K562 (cell line): Measurements from ENCODE around the gene TGFA. TPM values are rescaled to one million over a fixed set of nuclear protein-coding genes. Genes with fewer than 3 reads are reported as not detected.

ENCODE experiments used
- ATAC-seq: fragments of 200-7000 bp; cut with Tn5 transposase; 3 replicates; pipeline ENCODE4 v1.9.1; 2020; ENCODE audit warnings: moderate library complexity
- BruUV-seq: library from RNA; stranded (reverse); fragments of 400-500 nt; replicated peaks from 2 replicates; lab custom pipeline; 2021; lab: Mats Ljungman, UMichigan
- CTCF ChIA-PET: fragments of 300-600 bp; formaldehyde crosslinking; extraction: SDS; loops from one replicate; lab custom pipeline; 2021; ENCODE audit warnings: low intra/inter-chr PET ratio; lab: Yijun Ruan, JAX
- POLR2A ChIA-PET: fragments of 300-600, 350-650 bp; sonication (Branson Sonifier 250); formaldehyde crosslinking; extraction: SDS; loops from one replicate; lab custom pipeline; 2021; ENCODE audit warnings: antibody characterized with exemption, inconsistent platforms; lab: Yijun Ruan, JAX
- DNase-seq, 4 experiments: peaks; one replicate each; pipeline versions ENCODE4 v3.0.0 to v3.0.0-alpha.2; 2011 to 2018; ENCODE audit warnings: low spot score in 3 of 4, mixed read lengths in 3 of 4; ENCODE audit errors: extremely low read depth in 1 of 4
- FAIRE-seq: peaks from 2 replicates; lab custom pipeline; 2011; peaks lifted over from hg19 to GRCh38; lab: Jason Lieb, UNC
- H2AFZ ChIP-seq: 2 replicates; pipeline ENCODE4 v1.6.0; 2011; ENCODE audit warnings: low read depth, low read length, control low read depth, inconsistent platforms
- H3K27ac ChIP-seq: fragments of 200-600 bp; 3 replicates; pipeline ENCODE4 v1.8.0; 2011; ENCODE audit warnings: low read depth, mild to moderate bottlenecking, control low read depth, inconsistent platforms, low read length, moderate library complexity, mixed read lengths; ENCODE audit errors: extremely low read depth
- H3K27me3 ChIP-seq, 2 experiments: fragments of 300-600 bp in 1 of 2; 2 replicates in 1 of 2; 3 replicates in 1 of 2; pipeline versions ENCODE4 v1.6.0 to v1.8.0; 2011; ENCODE audit warnings: inconsistent platforms in 2 of 2, low read length in 2 of 2, mild to moderate bottlenecking in 1 of 2, mixed read lengths in 1 of 2, moderate library complexity in 1 of 2; ENCODE audit not compliant: control insufficient read depth in 2 of 2, insufficient read depth in 2 of 2
- H3K36me3 ChIP-seq: fragments of 300-600 bp; 3 replicates; pipeline ENCODE4 v1.8.0; 2011; ENCODE audit warnings: mild to moderate bottlenecking, low read length, inconsistent platforms; ENCODE audit not compliant: control insufficient read depth, insufficient read depth
- H3K4me1 ChIP-seq, 2 experiments: fragments of 200-600 bp in 1 of 2; replicated peaks in 1 of 2; 2 replicates in 1 of 2; 3 replicates in 1 of 2; pipeline versions ENCODE4 v1.5.1 to v1.8.0; 2011; ENCODE audit warnings: inconsistent platforms in 2 of 2, low read length in 2 of 2, mild to moderate bottlenecking in 1 of 2, mixed read lengths in 1 of 2, moderate library complexity in 1 of 2; ENCODE audit not compliant: control insufficient read depth in 2 of 2, insufficient read depth in 2 of 2
- H3K4me2 ChIP-seq: 2 replicates; pipeline ENCODE4 v1.6.1; 2011; ENCODE audit warnings: low read length, control low read depth, inconsistent platforms, mixed read lengths; ENCODE audit not compliant: insufficient read depth
- H3K4me3 ChIP-seq: fragments of 200-600 bp; sonication (generic), shearing (Covaris generic); 2 replicates; pipeline ENCODE4 v1.5.1; 2016; ENCODE audit warnings: control low read depth, inconsistent platforms
- H3K79me2 ChIP-seq: fragments of 200-600 bp; 3 replicates; pipeline ENCODE4 v1.8.0; 2011; ENCODE audit warnings: low read length, inconsistent platforms; ENCODE audit not compliant: control insufficient read depth, insufficient read depth
- H3K9ac ChIP-seq, 2 experiments: 2 replicates each; pipeline versions ENCODE4 v1.6.0 to v1.6.1; 2011; ENCODE audit warnings: low read depth in 2 of 2, low read length in 2 of 2, control low read depth in 1 of 2, inconsistent platforms in 1 of 2, mild to moderate bottlenecking in 1 of 2, mixed read lengths in 1 of 2; ENCODE audit not compliant: insufficient read depth in 1 of 2
- H3K9me1 ChIP-seq: one replicate; pipeline ENCODE4 v1.6.0; 2011; ENCODE audit warnings: inconsistent platforms, mild to moderate bottlenecking, low read length, moderate library complexity; ENCODE audit not compliant: control insufficient read depth, insufficient read depth
- H3K9me3 ChIP-seq: replicated peaks from 2 replicates; pipeline ENCODE4 v1.5.1; 2011; ENCODE audit warnings: low read depth, low read length, inconsistent platforms; ENCODE audit not compliant: control insufficient read depth, insufficient read depth
- H4K20me1 ChIP-seq: replicated peaks from 2 replicates; pipeline ENCODE4 v1.6.1; 2011; ENCODE audit warnings: low read length, inconsistent platforms, mixed read lengths; ENCODE audit not compliant: control insufficient read depth, insufficient read depth
- CBX3 ChIP-seq, 2 experiments: IDR thresholded peaks; 1 replicate in 1 of 2; 2 replicates in 1 of 2; pipeline ENCODE4 v1.6.1; 2012; ENCODE audit warnings: inconsistent platforms in 2 of 2, low read length in 2 of 2, borderline replicate concordance in 1 of 2, control low read depth in 1 of 2
- FOS ChIP-seq: IDR thresholded peaks from 3 replicates; pipeline ENCODE4 v1.6.1; 2011; ENCODE audit not compliant: insufficient read length; ENCODE audit errors: extremely low read depth
- PHTF2 ChIP-seq: fragments of 250-450 bp; sonication (Bioruptor Pico); IDR thresholded peaks from 2 replicates; pipeline ENCODE4 v1.5.0; 2021; ENCODE audit warnings: mild to moderate bottlenecking
- POLR2B ChIP-seq: fragments of 450-650 bp; IDR thresholded peaks from 2 replicates; pipeline ENCODE4 v1.6.1; 2018; ENCODE audit warnings: low read depth; ENCODE audit not compliant: partially characterized antibody
- YY1 ChIP-seq, 3 experiments: IDR thresholded peaks; 2 replicates each; pipeline ENCODE4 v1.6.1; 2011; ENCODE audit warnings: low read length in 2 of 3, mild to moderate bottlenecking in 2 of 3, moderate library complexity in 2 of 3, borderline replicate concordance in 1 of 3, control low read depth in 1 of 3, low read depth in 1 of 3; ENCODE audit not compliant: insufficient read depth in 3 of 3, insufficient replicate concordance in 2 of 3, control insufficient read depth in 1 of 3, insufficient read length in 1 of 3; ENCODE audit errors: extremely low read depth in 1 of 3
- WGBS: fragments of 100-300 bp; shearing (Covaris generic); methylation state at CpG from one replicate; pipeline ENCODE4 v1.1.6; 2016; ENCODE audit warnings: low coverage, mixed read lengths; ENCODE audit not compliant: insufficient coverage; ENCODE audit errors: missing lambda C conversion rate; 5-methylcytosine and 5-hydroxymethylcytosine counted together
- in situ Hi-C: fragments of 300-500 bp; cut with MboI; formaldehyde crosslinking; loops from 4 replicates; pipeline ENCODE4 v1.15.0; 2018; ENCODE audit warnings: inconsistent platforms, mixed read lengths
- intact Hi-C: fragments of 100-400 bp; cut with micrococcal nuclease; formaldehyde crosslinking; loops from 2 replicates; pipeline ENCODE4 v1.14.2; 2022
- polyA plus RNA-seq, 8 experiments: library from polyadenylated mRNA; depleted of rRNA in 4 of 8; stranded (reverse) in 5 of 8; unstranded in 3 of 8; fragments of >200 nt; fragmentation: Nextera tagmentation in 2 of 8; fragmentation: Illumina TruSeq in 1 of 8; extraction: Ambion mirVana in 2 of 8; extraction: Trizol in 1 of 8; gene quantifications; 2 replicates each; pipeline versions ENCODE4 v1.2.1 to v1.2.3, GENCODE V29; 2011 to 2014; ENCODE audit warnings: inconsistent platforms in 1 of 8, missing spikeins in 1 of 8
- total RNA-seq, 7 experiments: library from RNA; depleted of rRNA in 6 of 7; stranded (reverse); fragments of >200 nt in 6 of 7; fragmentation: Illumina TruSeq in 2 of 7; extraction: Trizol in 2 of 7; gene quantifications; 2 replicates each; pipeline versions ENCODE4 v1.2.1 to v1.2.3, GENCODE V29; 2011 to 2021; ENCODE audit warnings: low replicate concordance in 1 of 7
- TF ChIP-seq, protein P1 (sequence below): fragments of 250-450 bp; sonication (Bioruptor Pico); IDR thresholded peaks from 2 replicates; pipeline ENCODE4 v1.8.0; 2022; ENCODE audit warnings: inconsistent platforms, mild to moderate bottlenecking, moderate library complexity, borderline replicate concordance
- TF ChIP-seq, protein P2 (sequence below): fragments of 450-650 bp; formaldehyde crosslinking; IDR thresholded peaks from 2 replicates; pipeline ENCODE4 v1.4.0; 2022; ENCODE audit warnings: missing genetic modification characterization
- TF ChIP-seq, protein P3 (sequence below): fragments of 450-650 bp; formaldehyde crosslinking; IDR thresholded peaks from 2 replicates; pipeline ENCODE4 v1.4.0; 2022; ENCODE audit warnings: missing genetic modification characterization
- TF ChIP-seq, protein P4 (sequence below): fragments of 450-650 bp; formaldehyde crosslinking; IDR thresholded peaks from 2 replicates; pipeline ENCODE4 v1.4.0; 2020; ENCODE audit warnings: mild to moderate bottlenecking

TGFA gene
- total and polyA plus RNA-seq, 9 of the 15 experiments (the other 6 are each of a cell fraction or from before 2014, with no cell fraction given): not detected

DNA sequence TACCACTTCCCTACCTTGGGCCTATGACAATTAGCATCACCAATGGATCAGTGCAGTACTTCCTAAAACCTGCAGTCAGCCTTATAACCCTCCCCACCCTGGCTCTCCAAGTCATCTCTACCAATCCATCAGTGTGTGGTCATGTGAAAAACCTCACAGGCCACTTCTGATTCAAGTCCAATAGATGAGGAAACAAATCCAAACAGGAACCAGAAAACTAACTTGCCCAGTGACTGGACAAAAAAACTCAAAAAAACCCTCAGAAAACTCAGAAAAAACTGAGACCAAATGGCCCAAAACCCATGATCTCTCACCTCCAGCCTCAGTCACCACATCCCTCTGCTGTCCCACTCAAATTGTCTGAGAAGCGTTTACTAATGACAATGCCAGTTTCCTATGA, 43.3 kb downstream of the TGFA start:
- FAIRE-seq: no peak
- BruUV-seq: no TSS peak
- H3K9me1 ChIP-seq: no peaks in the 10 kb centered on the region
- no peak overlapping the region for H3K4me3 ChIP-seq
- no peak overlapping the region for H3K9ac ChIP-seq
- CTCF ChIA-PET: no interaction called here
- TF ChIP-seq, protein P1, sequence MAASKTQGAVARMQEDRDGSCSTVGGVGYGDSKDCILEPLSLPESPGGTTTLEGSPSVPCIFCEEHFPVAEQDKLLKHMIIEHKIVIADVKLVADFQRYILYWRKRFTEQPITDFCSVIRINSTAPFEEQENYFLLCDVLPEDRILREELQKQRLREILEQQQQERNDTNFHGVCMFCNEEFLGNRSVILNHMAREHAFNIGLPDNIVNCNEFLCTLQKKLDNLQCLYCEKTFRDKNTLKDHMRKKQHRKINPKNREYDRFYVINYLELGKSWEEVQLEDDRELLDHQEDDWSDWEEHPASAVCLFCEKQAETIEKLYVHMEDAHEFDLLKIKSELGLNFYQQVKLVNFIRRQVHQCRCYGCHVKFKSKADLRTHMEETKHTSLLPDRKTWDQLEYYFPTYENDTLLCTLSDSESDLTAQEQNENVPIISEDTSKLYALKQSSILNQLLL (CRISPR knock-in tag): no peak
- TF ChIP-seq, protein P2, sequence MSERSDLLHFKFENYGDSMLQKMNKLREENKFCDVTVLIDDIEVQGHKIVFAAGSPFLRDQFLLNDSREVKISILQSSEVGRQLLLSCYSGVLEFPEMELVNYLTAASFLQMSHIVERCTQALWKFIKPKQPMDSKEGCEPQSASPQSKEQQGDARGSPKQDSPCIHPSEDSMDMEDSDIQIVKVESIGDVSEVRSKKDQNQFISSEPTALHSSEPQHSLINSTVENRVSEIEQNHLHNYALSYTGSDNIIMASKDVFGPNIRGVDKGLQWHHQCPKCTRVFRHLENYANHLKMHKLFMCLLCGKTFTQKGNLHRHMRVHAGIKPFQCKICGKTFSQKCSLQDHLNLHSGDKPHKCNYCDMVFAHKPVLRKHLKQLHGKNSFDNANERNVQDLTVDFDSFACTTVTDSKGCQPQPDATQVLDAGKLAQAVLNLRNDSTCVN (CRISPR knock-in tag): no peak
- TF ChIP-seq, protein P3, sequence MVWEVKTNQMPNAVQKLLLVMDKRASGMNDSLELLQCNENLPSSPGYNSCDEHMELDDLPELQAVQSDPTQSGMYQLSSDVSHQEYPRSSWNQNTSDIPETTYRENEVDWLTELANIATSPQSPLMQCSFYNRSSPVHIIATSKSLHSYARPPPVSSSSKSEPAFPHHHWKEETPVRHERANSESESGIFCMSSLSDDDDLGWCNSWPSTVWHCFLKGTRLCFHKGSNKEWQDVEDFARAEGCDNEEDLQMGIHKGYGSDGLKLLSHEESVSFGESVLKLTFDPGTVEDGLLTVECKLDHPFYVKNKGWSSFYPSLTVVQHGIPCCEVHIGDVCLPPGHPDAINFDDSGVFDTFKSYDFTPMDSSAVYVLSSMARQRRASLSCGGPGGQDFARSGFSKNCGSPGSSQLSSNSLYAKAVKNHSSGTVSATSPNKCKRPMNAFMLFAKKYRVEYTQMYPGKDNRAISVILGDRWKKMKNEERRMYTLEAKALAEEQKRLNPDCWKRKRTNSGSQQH (CRISPR knock-in tag): no peak
- no peak for TF ChIP-seq POLR2B
- no peak for TF ChIP-seq YY1 (IDR thresholded peaks at IDR 0.05; ENCODE audit: borderline replicate concordance in 1 of 3, control insufficient read depth in 1 of 3, extremely low read depth in 1 of 3, insufficient read depth in 3 of 3, insufficient read length in 1 of 3, insufficient replicate concordance in 2 of 3, low read depth in 1 of 3, low read length in 2 of 3)
- TF ChIP-seq CBX3 (IDR thresholded peaks at IDR 0.05; ENCODE audit: borderline replicate concordance in 1 of 2, low read length in 2 of 2): no peak
- TF ChIP-seq, protein P4, sequence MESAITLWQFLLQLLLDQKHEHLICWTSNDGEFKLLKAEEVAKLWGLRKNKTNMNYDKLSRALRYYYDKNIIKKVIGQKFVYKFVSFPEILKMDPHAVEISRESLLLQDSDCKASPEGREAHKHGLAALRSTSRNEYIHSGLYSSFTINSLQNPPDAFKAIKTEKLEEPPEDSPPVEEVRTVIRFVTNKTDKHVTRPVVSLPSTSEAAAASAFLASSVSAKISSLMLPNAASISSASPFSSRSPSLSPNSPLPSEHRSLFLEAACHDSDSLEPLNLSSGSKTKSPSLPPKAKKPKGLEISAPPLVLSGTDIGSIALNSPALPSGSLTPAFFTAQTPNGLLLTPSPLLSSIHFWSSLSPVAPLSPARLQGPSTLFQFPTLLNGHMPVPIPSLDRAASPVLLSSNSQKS (CRISPR knock-in tag): no peak
- TF ChIP-seq FOS: no peak
- TF ChIP-seq PHTF2: no peak
- TF ChIP-seq, all 486 proteins: peak for 0
- Histone ChIP-seq H3K36me3 (no peaks in the 10 kb centered on the region), H4K20me1 (0 out of 2 replicates have a peak, but pooled peaks cover 3% of the 10 kb centered on the region), H3K27me3 (peaks cover 4 to 30% of the 10 kb centered on the region in 2 experiments; a peak in 4 of 5 replicates), H2AFZ (no peak overlapping the region), H3K27ac (no peak overlapping the region), H3K79me2 (no peaks in the 10 kb centered on the region), H3K4me2 (no peak overlapping the region), H3K9me3 (no peaks in the 10 kb centered on the region), H3K4me1 (0 out of 5 replicates have a peak, but pooled peaks cover 0 to 2% of the 10 kb centered on the region in 2 experiments)
- intact Hi-C loops: no loop called here
- in situ Hi-C loops: no loop called here
- WGBS: 0% methylated on average over 1 of the region's 1 CpG
- POLR2A ChIA-PET: no interaction called here
- ATAC-seq (no peak), DNase-seq (no peak)
